GM10266 (cell line): ENCODE measurements around the gene TTBK2.

Experiments
- DNase-seq: peaks from one replicate; pipeline ENCODE4 v3.0.0; 2012; ENCODE audit errors: extremely low spot score
- CTCF ChIP-seq: IDR thresholded peaks from 2 replicates; pipeline ENCODE4 v1.5.1; 2012; ENCODE audit warnings: mild to moderate bottlenecking, low read depth; ENCODE audit not compliant: control insufficient read depth, insufficient read depth; ENCODE audit errors: missing control alignments

Gene TTBK2

GRCh38 chr15:42933886-42934667 lies 13.5 kb upstream of the TTBK2 start:
- TF ChIP-seq CTCF, result no peak
- DNase-seq, result no peak

- TF ChIP-seq CTCF, result no peak
- no peak for DNase-seq
Measured at GRCh38 chr15:42932833-42933515, 12.4 kb upstream of the TTBK2 start.

- TF ChIP-seq CTCF, result no peak
- no peak for DNase-seq
Measured at GRCh38 chr15:42931702-42932486, 11.3 kb upstream of the TTBK2 start.

GRCh38 chr15:42929306-42929848 lies 8.8 kb upstream of the TTBK2 start:
- no peak for TF ChIP-seq CTCF
- DNase-seq, result no peak

- no peak for TF ChIP-seq CTCF
- no peak for DNase-seq
Measured at GRCh38 chr15:42921342-42921731, 759 bp upstream of the TTBK2 start.

GRCh38 chr15:42919799-42920518 lies 619 bp downstream of the TTBK2 start:
- DNase-seq, result peak; percentile 22

More at GRCh38 chr15:42919799-42920518, 619 bp downstream of the TTBK2 start:
- TF ChIP-seq CTCF, result no peak
